Natural killer cell treated with Interleukin-12 subunit alpha and Interleukin-12 subunit beta and Interleukin-15 and Interleukin-18, amount 100 ng/mL, for 72 hours (primary cell): Measurements from ENCODE around the gene KCNAB2. TPM values are rescaled to one million over a fixed set of nuclear protein-coding genes. Genes with fewer than 3 reads are reported as not detected.

Source experiments
- ATAC-seq, 2 donors: fragments of 150-1000 bp; cut with Tn5 transposase in 1 of 2; sonication (Bioruptor Pico), chemical (Tn5 transposase) in 1 of 2; 2 replicates each; pipeline ENCODE4 v1.10.0; 2021
- DNase-seq: peaks from one replicate; pipeline ENCODE4 v3.0.0; 2022; ENCODE audit warnings: low spot score
- H3K27ac Mint-ChIP-seq, 2 donors: 1 replicate in 1 of 2; 2 replicates in 1 of 2; pipeline ENCODE4 v1.8.0; 2022; ENCODE audit warnings: mixed read lengths in 2 of 2, mild to moderate bottlenecking in 1 of 2, moderate library complexity in 1 of 2
- H3K27me3 Mint-ChIP-seq, 2 donors: 1 replicate in 1 of 2; 2 replicates in 1 of 2; pipeline ENCODE4 v1.8.0; 2022; ENCODE audit warnings: mixed read lengths in 2 of 2
- H3K36me3 Mint-ChIP-seq: one replicate; pipeline ENCODE4 v1.8.0; 2022; ENCODE audit warnings: mixed read lengths
- H3K4me1 Mint-ChIP-seq, 2 donors: 1 replicate in 1 of 2; 2 replicates in 1 of 2; pipeline ENCODE4 v1.8.0; 2022; ENCODE audit warnings: low read depth in 2 of 2, mixed read lengths in 2 of 2, mild to moderate bottlenecking in 1 of 2
- H3K4me3 Mint-ChIP-seq: one replicate; pipeline ENCODE4 v1.8.0; 2022; ENCODE audit warnings: mixed read lengths
- H3K9me3 Mint-ChIP-seq: 2 replicates; pipeline ENCODE4 v1.8.0; 2022; ENCODE audit warnings: mixed read lengths
- total RNA-seq, 2 donors: library from RNA; stranded (reverse); gene quantifications; one replicate each; pipeline ENCODE4 v1.2.3, GENCODE V29; 2022

Gene KCNAB2
- total RNA-seq, 2 donors from 2014 or later = 157 to 360 TPM

- no peaks in the 10 kb centered on the region for H3K9me3 Mint-ChIP-seq
- H3K27me3 Mint-ChIP-seq = no peaks in the 10 kb centered on the region
- no peak for DNase-seq
- no peaks in the 10 kb centered on the region for H3K36me3 Mint-ChIP-seq
- H3K27ac Mint-ChIP-seq = peak overlapping the region; percentile 69 to 78
- H3K4me3 Mint-ChIP-seq = no peak overlapping the region
- no peak for ATAC-seq
- peaks cover 28 to 34% of the 10 kb centered on the region in 2 donors for H3K4me1 Mint-ChIP-seq
These were observed 1.1 kb upstream of the KCNAB2 start for GRCh38 chr1:6044481-6045109.

- peak overlapping the region; percentile 69 to 78 for H3K27ac Mint-ChIP-seq
- peaks cover 28 to 35% of the 10 kb centered on the region in 2 donors for H3K4me1 Mint-ChIP-seq
- no peaks in the 10 kb centered on the region for H3K9me3 Mint-ChIP-seq
- DNase-seq = no peak
- H3K27me3 Mint-ChIP-seq = no peaks in the 10 kb centered on the region
- ATAC-seq = no peak
- no peaks in the 10 kb centered on the region for H3K36me3 Mint-ChIP-seq
- H3K4me3 Mint-ChIP-seq = no peak overlapping the region
These were observed 582 bp upstream of the KCNAB2 start for GRCh38 chr1:6045110-6045502.

GRCh38 chr1:6046279-6046678, 591 bp downstream of the KCNAB2 start:
- Mint-ChIP-seq H3K4me3 (no peak overlapping the region), H3K27me3 (no peaks in the 10 kb centered on the region), H3K9me3 (no peaks in the 10 kb centered on the region), H3K27ac (peak overlapping the region in 1 of 2 donors; percentile 31), H3K4me1 (peaks cover 34 to 42% of the 10 kb centered on the region in 2 donors), H3K36me3 (no peaks in the 10 kb centered on the region)
- no peak for ATAC-seq
- no peak for DNase-seq

GRCh38 chr1:6048179-6048867, 2.6 kb downstream of the KCNAB2 start:
- ATAC-seq = no peak
- no peaks in the 10 kb centered on the region for H3K27me3 Mint-ChIP-seq
- H3K4me1 Mint-ChIP-seq = peaks cover 34 to 37% of the 10 kb centered on the region in 2 donors
- DNase-seq = no peak
- H3K9me3 Mint-ChIP-seq = no peaks in the 10 kb centered on the region
- no peak overlapping the region for H3K4me3 Mint-ChIP-seq
- no peaks in the 10 kb centered on the region for H3K36me3 Mint-ChIP-seq
- peak overlapping the region; percentile 17 to 58 for H3K27ac Mint-ChIP-seq

- Mint-ChIP-seq H3K27me3 (no peaks in the 10 kb centered on the region), H3K36me3 (no peaks in the 10 kb centered on the region), H3K4me3 (no peak overlapping the region), H3K9me3 (no peaks in the 10 kb centered on the region), H3K27ac (peak overlapping the region in 1 of 2 donors; percentile 17), H3K4me1 (peaks cover 32 to 35% of the 10 kb centered on the region in 2 donors)
- DNase-seq (no peak), ATAC-seq (peak in 1 of 2 donors; percentile 5)
These were observed 3.7 kb downstream of the KCNAB2 start for GRCh38 chr1:6049419-6049818.

- no peaks in the 10 kb centered on the region for H3K27me3 Mint-ChIP-seq
- no peaks in the 10 kb centered on the region for H3K9me3 Mint-ChIP-seq
- H3K36me3 Mint-ChIP-seq = no peaks in the 10 kb centered on the region
- H3K4me3 Mint-ChIP-seq = no peak overlapping the region
- no peak for ATAC-seq
- H3K4me1 Mint-ChIP-seq = peaks cover 31 to 32% of the 10 kb centered on the region in 2 donors
- H3K27ac Mint-ChIP-seq = no peak overlapping the region
- no peak for DNase-seq
These were observed 5.7 kb downstream of the KCNAB2 start for GRCh38 chr1:6051423-6051822.

- peak overlapping the region; percentile 55 to 59 for H3K27ac Mint-ChIP-seq
- DNase-seq (no peak), ATAC-seq (no peak)
- peaks cover 36% of the 10 kb centered on the region in 2 donors for H3K4me1 Mint-ChIP-seq
- no peaks in the 10 kb centered on the region for H3K27me3 Mint-ChIP-seq
- H3K9me3 Mint-ChIP-seq = no peaks in the 10 kb centered on the region
- H3K36me3 Mint-ChIP-seq = no peaks in the 10 kb centered on the region
- H3K4me3 Mint-ChIP-seq = no peak overlapping the region
These were observed 7.0 kb downstream of the KCNAB2 start for GRCh38 chr1:6052543-6053205.

- DNase-seq = no peak
- Mint-ChIP-seq H3K27me3 (no peaks in the 10 kb centered on the region), H3K9me3 (no peaks in the 10 kb centered on the region), H3K36me3 (no peaks in the 10 kb centered on the region), H3K4me1 (peaks cover 32 to 36% of the 10 kb centered on the region in 2 donors), H3K27ac (peak overlapping the region; percentile 55 to 59), H3K4me3 (no peak overlapping the region)
- no peak for ATAC-seq
These were observed 7.5 kb downstream of the KCNAB2 start for GRCh38 chr1:6053206-6053546.

- ATAC-seq (no peak), DNase-seq (no peak)
- Mint-ChIP-seq H3K27ac (peak overlapping the region in 1 of 2 donors; percentile 77), H3K4me3 (no peak overlapping the region), H3K4me1 (peaks cover 31 to 32% of the 10 kb centered on the region in 2 donors), H3K27me3 (no peaks in the 10 kb centered on the region), H3K9me3 (no peaks in the 10 kb centered on the region), H3K36me3 (no peaks in the 10 kb centered on the region)
These were observed 8.9 kb downstream of the KCNAB2 start for GRCh38 chr1:6054596-6054995.

GRCh38 chr1:6056572-6056948, 10.9 kb downstream of the KCNAB2 start:
- no peaks in the 10 kb centered on the region for H3K9me3 Mint-ChIP-seq
- no peak for DNase-seq
- H3K4me3 Mint-ChIP-seq = no peak overlapping the region
- no peaks in the 10 kb centered on the region for H3K36me3 Mint-ChIP-seq
- peaks cover 26 to 29% of the 10 kb centered on the region in 2 donors for H3K4me1 Mint-ChIP-seq
- H3K27ac Mint-ChIP-seq = peak overlapping the region; percentile 45 to 53
- no peaks in the 10 kb centered on the region for H3K27me3 Mint-ChIP-seq
- no peak for ATAC-seq

GRCh38 chr1:6057170-6057845, 11.6 kb downstream of the KCNAB2 start:
- ATAC-seq = no peak
- no peaks in the 10 kb centered on the region for H3K27me3 Mint-ChIP-seq
- DNase-seq = no peak
- H3K36me3 Mint-ChIP-seq = no peaks in the 10 kb centered on the region
- no peaks in the 10 kb centered on the region for H3K9me3 Mint-ChIP-seq
- peak overlapping the region; percentile 45 to 53 for H3K27ac Mint-ChIP-seq
- H3K4me1 Mint-ChIP-seq = peaks cover 26% of the 10 kb centered on the region in 2 donors
- no peak overlapping the region for H3K4me3 Mint-ChIP-seq

GRCh38 chr1:6059866-6060265, 14.2 kb downstream of the KCNAB2 start:
- peak overlapping the region; percentile 39 to 80 for H3K27ac Mint-ChIP-seq
- ATAC-seq = peak in 1 of 2 donors; percentile 5

GRCh38 chr1:6062670-6063069, 17.0 kb downstream of the KCNAB2 start:
- Mint-ChIP-seq H3K4me3 (no peak overlapping the region), H3K27ac (no peak overlapping the region)

More at GRCh38 chr1:6059866-6060265, 14.2 kb downstream of the KCNAB2 start:
- no peak for DNase-seq
- no peak overlapping the region for H3K4me3 Mint-ChIP-seq
- no peaks in the 10 kb centered on the region for H3K27me3 Mint-ChIP-seq
- H3K36me3 Mint-ChIP-seq = peaks cover 4% of the 10 kb centered on the region
- H3K4me1 Mint-ChIP-seq = peaks cover 15 to 25% of the 10 kb centered on the region in 2 donors
- H3K9me3 Mint-ChIP-seq = no peaks in the 10 kb centered on the region

More at GRCh38 chr1:6062670-6063069, 17.0 kb downstream of the KCNAB2 start:
- Mint-ChIP-seq H3K36me3 (peaks cover 4% of the 10 kb centered on the region), H3K27me3 (no peaks in the 10 kb centered on the region), H3K9me3 (no peaks in the 10 kb centered on the region), H3K4me1 (peaks cover 11 to 14% of the 10 kb centered on the region in 2 donors)
- no peak for DNase-seq
- no peak for ATAC-seq
